Astrocyte (in vitro differentiated cells and primary cell): ENCODE results near the gene DCAF5. TPM values are rescaled to one million over a fixed set of nuclear protein-coding genes. Genes with fewer than 3 reads are reported as not detected.

ENCODE experiments used
- DNase-seq: peaks from one replicate; pipeline ENCODE4 v3.0.0-alpha.2; 2010; ENCODE audit warnings: low read depth
- FAIRE-seq: peaks from 2 replicates; lab custom pipeline; 2011; peaks lifted over from hg19 to GRCh38; lab: Jason Lieb, UNC
- H2AFZ ChIP-seq: 2 replicates; pipeline ENCODE4 v1.6.0; 2012; ENCODE audit warnings: low read depth, low read length, inconsistent platforms
- H3K27ac ChIP-seq: 2 replicates; pipeline ENCODE4 v1.5.1; 2011; ENCODE audit warnings: low read depth, low read length, inconsistent platforms
- H3K27me3 ChIP-seq: 2 replicates; pipeline ENCODE4 v1.6.0; 2011; ENCODE audit warnings: low read length, inconsistent platforms; ENCODE audit not compliant: insufficient read depth
- H3K36me3 ChIP-seq: 2 replicates; pipeline ENCODE4 v1.5.1; 2011; ENCODE audit warnings: low read length, inconsistent platforms; ENCODE audit not compliant: insufficient read depth
- H3K4me1 ChIP-seq: 2 replicates; pipeline ENCODE4 v1.5.1; 2011; ENCODE audit warnings: low read length, inconsistent platforms; ENCODE audit not compliant: insufficient read depth
- H3K4me2 ChIP-seq: 2 replicates; pipeline ENCODE4 v1.6.0; 2012; ENCODE audit warnings: low read length, inconsistent platforms
- H3K4me3 ChIP-seq: 2 replicates; pipeline ENCODE4 v1.5.1; 2011; ENCODE audit warnings: low read depth, mild to moderate bottlenecking, low read length, inconsistent platforms; ENCODE audit not compliant: insufficient read depth
- H3K79me2 ChIP-seq: 2 replicates; pipeline ENCODE4 v1.6.0; 2012; ENCODE audit warnings: mild to moderate bottlenecking, low read length, inconsistent platforms; ENCODE audit not compliant: insufficient read depth
- H3K9ac ChIP-seq: 2 replicates; pipeline ENCODE4 v1.6.0; 2012; ENCODE audit warnings: mild to moderate bottlenecking, low read length, inconsistent platforms
- H3K9me3 ChIP-seq: 2 replicates; pipeline ENCODE4 v1.5.1; 2012; ENCODE audit warnings: low read depth, mild to moderate bottlenecking, low read length, inconsistent platforms; ENCODE audit not compliant: insufficient read depth
- H4K20me1 ChIP-seq: 2 replicates; pipeline ENCODE4 v1.6.0; 2012; ENCODE audit warnings: low read length, inconsistent platforms; ENCODE audit not compliant: insufficient read depth
- H3K27ac Mint-ChIP-seq: one replicate; pipeline ENCODE4 v1.8.0; 2021; ENCODE audit warnings: mild to moderate bottlenecking, mixed read lengths; ENCODE audit not compliant: unreplicated experiment
- H3K27me3 Mint-ChIP-seq: one replicate; pipeline ENCODE4 v1.8.0; 2021; ENCODE audit warnings: low read depth, mixed read lengths; ENCODE audit not compliant: unreplicated experiment
- H3K36me3 Mint-ChIP-seq: one replicate; pipeline ENCODE4 v1.8.0; 2021; ENCODE audit warnings: low read depth, mixed read lengths; ENCODE audit not compliant: unreplicated experiment
- H3K4me1 Mint-ChIP-seq: one replicate; pipeline ENCODE4 v1.8.0; 2021; ENCODE audit warnings: low read depth, mixed read lengths; ENCODE audit not compliant: unreplicated experiment
- H3K4me3 Mint-ChIP-seq: one replicate; pipeline ENCODE4 v1.8.0; 2021; ENCODE audit warnings: mild to moderate bottlenecking, moderate library complexity, mixed read lengths; ENCODE audit not compliant: unreplicated experiment
- H3K9me3 Mint-ChIP-seq: one replicate; pipeline ENCODE4 v1.8.0; 2021; ENCODE audit warnings: mild to moderate bottlenecking, mixed read lengths; ENCODE audit not compliant: unreplicated experiment
- CTCF ChIP-seq: IDR thresholded peaks from 2 replicates; pipeline ENCODE4 v1.5.1; 2011; ENCODE audit warnings: low read depth, mild to moderate bottlenecking, inconsistent platforms, low read length, moderate library complexity; ENCODE audit not compliant: insufficient read depth
- EZH2 ChIP-seq: IDR thresholded peaks from 2 replicates; pipeline ENCODE4 v1.6.1; 2012; ENCODE audit warnings: mild to moderate bottlenecking, low read length, inconsistent platforms; ENCODE audit not compliant: insufficient read depth
- total RNA-seq: library from RNA; stranded (reverse); gene quantifications from 2 replicates; pipeline ENCODE4 v1.2.1, GENCODE V29; 2021

The DCAF5 gene
- total RNA-seq, 1 donor from 2014 or later: 54.6 TPM

- Histone ChIP-seq H3K4me1 (peaks cover 12% of the 10 kb centered on the region), H3K27ac (no peak overlapping the region), H3K36me3 (peaks cover 14% of the 10 kb centered on the region), H3K4me3 (no peak overlapping the region), H3K79me2 (peaks cover 7% of the 10 kb centered on the region), H3K9ac (no peak overlapping the region), H3K9me3 (no peaks in the 10 kb centered on the region), H3K27me3 (no peaks in the 10 kb centered on the region), H4K20me1 (no peaks in the 10 kb centered on the region), H2AFZ (no peak overlapping the region), H3K4me2 (no peak overlapping the region)
- peaks cover 12% of the 10 kb centered on the region for H3K36me3 Mint-ChIP-seq
- DNase-seq: no peak
- FAIRE-seq: no peak
- no peak overlapping the region for H3K4me3 Mint-ChIP-seq
- TF ChIP-seq CTCF: no peak
- no peak for TF ChIP-seq EZH2
- H3K27ac Mint-ChIP-seq: no peak overlapping the region
- no peaks in the 10 kb centered on the region for H3K27me3 Mint-ChIP-seq
- H3K4me1 Mint-ChIP-seq: peaks cover 23% of the 10 kb centered on the region
- no peaks in the 10 kb centered on the region for H3K9me3 Mint-ChIP-seq
Measured at GRCh38 chr14:69072584-69072983, 80.3 kb downstream of the DCAF5 start.

GRCh38 chr14:69068744-69069421 is 84.0 kb downstream of the DCAF5 start:
- H3K9ac ChIP-seq: peak overlapping the region; percentile 47

More at GRCh38 chr14:69068744-69069421, 84.0 kb downstream of the DCAF5 start:
- H3K27ac Mint-ChIP-seq: peak overlapping the region; percentile 99
- H2AFZ ChIP-seq: no peak overlapping the region
- H3K4me2 ChIP-seq: peak overlapping the region; percentile 22
- H3K27me3 ChIP-seq: no peaks in the 10 kb centered on the region
- no peaks in the 10 kb centered on the region for H3K9me3 Mint-ChIP-seq
- TF ChIP-seq CTCF: no peak
- no peak for TF ChIP-seq EZH2
- peak; percentile 81 for DNase-seq
- peaks cover 14% of the 10 kb centered on the region for H3K36me3 Mint-ChIP-seq
- no peaks in the 10 kb centered on the region for H4K20me1 ChIP-seq
- FAIRE-seq: no peak
- H3K27me3 Mint-ChIP-seq: no peaks in the 10 kb centered on the region
- no peaks in the 10 kb centered on the region for H3K79me2 ChIP-seq
- H3K36me3 ChIP-seq: peaks cover 9% of the 10 kb centered on the region
- H3K4me3 ChIP-seq: no peak overlapping the region
- peaks cover 9% of the 10 kb centered on the region for H3K4me1 ChIP-seq
- peak overlapping the region; percentile 62 for H3K27ac ChIP-seq
- no peak overlapping the region for H3K4me3 Mint-ChIP-seq
- no peaks in the 10 kb centered on the region for H3K9me3 ChIP-seq
- peaks cover 22% of the 10 kb centered on the region for H3K4me1 Mint-ChIP-seq
